ENCODE data around the gene GALNT4.

Gene GALNT4

GRCh38 chr12:89523393-89523792 is 1.2 kb downstream of the GALNT4 start:
- DNase-seq (ENCODE audit: low spot score) = no peak
- peaks cover 0 to 29% of the 10 kb centered on the region in 2 donors for H3K36me3 ChIP-seq (replicated peaks in 1 of 2; ENCODE audit: control insufficient read depth in 2 of 2, insufficient read depth in 2 of 2, low read length in 2 of 2)
- no peak overlapping the region for H3K14ac ChIP-seq (ENCODE audit: low read length)
- no peak overlapping the region for H3K4ac ChIP-seq (ENCODE audit: low read length)
- no peak overlapping the region for H4K91ac ChIP-seq (ENCODE audit: low read depth, low read length, poor library complexity)
- H3K27me3 ChIP-seq (ENCODE audit: control insufficient read depth in 3 of 3, insufficient read depth in 3 of 3, low read depth in 1 of 3, low read length in 3 of 3) = no peaks in the 10 kb centered on the region
- no peak overlapping the region for H4K8ac ChIP-seq (ENCODE audit: low read depth, low read length)
- no peak overlapping the region for H3K23ac ChIP-seq (ENCODE audit: low read depth, low read length, poor library complexity)
- H2BK15ac ChIP-seq (ENCODE audit: low read length) = no peak overlapping the region
- H2BK12ac ChIP-seq (ENCODE audit: low read length) = no peak overlapping the region
- H2BK120ac ChIP-seq (ENCODE audit: low read depth, low read length) = no peak overlapping the region
- peaks cover 0 to 5% of the 10 kb centered on the region in 2 donors for H3K4me1 ChIP-seq (ENCODE audit: control insufficient read depth in 2 of 2, insufficient read depth in 1 of 2, low read depth in 1 of 2, low read length in 2 of 2)
- no peak overlapping the region for H3K18ac ChIP-seq (ENCODE audit: low read length)
- no peak overlapping the region for H3K9ac ChIP-seq (ENCODE audit: low read depth, low read length, poor library complexity)
- H3K4me3 ChIP-seq (ENCODE audit: low read length in 2 of 2) = peak overlapping the region in 1 of 2 donors; percentile 78
- H2AFZ ChIP-seq (ENCODE audit: low read length) = no peak overlapping the region
- no peaks in the 10 kb centered on the region for H3K9me3 ChIP-seq (replicated peaks in 1 of 2; ENCODE audit: control insufficient read depth in 2 of 2, insufficient read depth in 1 of 2, low read depth in 1 of 2, low read length in 2 of 2)
- H3K27ac ChIP-seq (replicated peaks; ENCODE audit: low read length) = no peak overlapping the region
- H2AK5ac ChIP-seq (ENCODE audit: low read depth, low read length) = no peak overlapping the region
- no peak overlapping the region for H2BK5ac ChIP-seq (ENCODE audit: low read length)
- H3K4me2 ChIP-seq (ENCODE audit: insufficient read depth, low read length, poor library complexity, severe bottlenecking) = no peak overlapping the region
- H3K79me1 ChIP-seq (ENCODE audit: low read depth, low read length) = peaks cover 3% of the 10 kb centered on the region
- no CpG with 5 or more reads among the region's 8 CpGs for WGBS, 2 donors (ENCODE audit: extremely low coverage in 2 of 2, insufficient read length in 2 of 2, insufficient replicate concordance in 1 of 2)

GRCh38 chr12:89521364-89522223 is 3.0 kb downstream of the GALNT4 start:
- no peak for DNase-seq (ENCODE audit: low spot score)
- H3K4me2 ChIP-seq (ENCODE audit: insufficient read depth, low read length, poor library complexity, severe bottlenecking) = no peak overlapping the region
- no peaks in the 10 kb centered on the region for H3K9me3 ChIP-seq (replicated peaks in 1 of 2; ENCODE audit: control insufficient read depth in 2 of 2, insufficient read depth in 1 of 2, low read depth in 1 of 2, low read length in 2 of 2)
- H2AFZ ChIP-seq (ENCODE audit: low read length) = no peak overlapping the region
- no peak overlapping the region for H3K18ac ChIP-seq (ENCODE audit: low read length)
- no peak overlapping the region for H3K23ac ChIP-seq (ENCODE audit: low read depth, low read length, poor library complexity)
- H2BK5ac ChIP-seq (ENCODE audit: low read length) = no peak overlapping the region
- H3K14ac ChIP-seq (ENCODE audit: low read length) = no peak overlapping the region
- H3K4me1 ChIP-seq (ENCODE audit: control insufficient read depth in 2 of 2, insufficient read depth in 1 of 2, low read depth in 1 of 2, low read length in 2 of 2) = peaks cover 0 to 5% of the 10 kb centered on the region in 2 donors
- H2BK12ac ChIP-seq (ENCODE audit: low read length) = no peak overlapping the region
- H3K9ac ChIP-seq (ENCODE audit: low read depth, low read length, poor library complexity) = no peak overlapping the region
- H2BK15ac ChIP-seq (ENCODE audit: low read length) = no peak overlapping the region
- H2AK5ac ChIP-seq (ENCODE audit: low read depth, low read length) = no peak overlapping the region
- H3K27me3 ChIP-seq (ENCODE audit: control insufficient read depth in 3 of 3, insufficient read depth in 3 of 3, low read depth in 1 of 3, low read length in 3 of 3) = no peaks in the 10 kb centered on the region
- WGBS, 2 donors (ENCODE audit: extremely low coverage in 2 of 2, insufficient read length in 2 of 2, insufficient replicate concordance in 1 of 2) = no CpG with 5 or more reads among the region's 7 CpGs
- peaks cover 3% of the 10 kb centered on the region for H3K79me1 ChIP-seq (ENCODE audit: low read depth, low read length)
- H4K8ac ChIP-seq (ENCODE audit: low read depth, low read length) = no peak overlapping the region
- no peak overlapping the region for H3K4me3 ChIP-seq (ENCODE audit: low read length in 2 of 2)
- H4K91ac ChIP-seq (ENCODE audit: low read depth, low read length, poor library complexity) = no peak overlapping the region
- H3K36me3 ChIP-seq (replicated peaks in 1 of 2; ENCODE audit: control insufficient read depth in 2 of 2, insufficient read depth in 2 of 2, low read length in 2 of 2) = peaks cover 0 to 29% of the 10 kb centered on the region in 2 donors
- no peak overlapping the region for H3K4ac ChIP-seq (ENCODE audit: low read length)
- no peak overlapping the region for H2BK120ac ChIP-seq (ENCODE audit: low read depth, low read length)
- no peak overlapping the region for H3K27ac ChIP-seq (replicated peaks; ENCODE audit: low read length)

- Histone ChIP-seq H3K27me3 (ENCODE audit: control insufficient read depth in 3 of 3, insufficient read depth in 3 of 3, low read depth in 1 of 3, low read length in 3 of 3) (no peaks in the 10 kb centered on the region), H3K18ac (ENCODE audit: low read length) (no peak overlapping the region), H3K4me3 (ENCODE audit: low read length in 2 of 2) (no peak overlapping the region), H3K23ac (ENCODE audit: low read depth, low read length, poor library complexity) (no peak overlapping the region), H3K9me3 (replicated peaks in 1 of 2; ENCODE audit: control insufficient read depth in 2 of 2, insufficient read depth in 1 of 2, low read depth in 1 of 2, low read length in 2 of 2) (no peaks in the 10 kb centered on the region), H2BK5ac (ENCODE audit: low read length) (no peak overlapping the region), H2BK15ac (ENCODE audit: low read length) (no peak overlapping the region), H2AFZ (ENCODE audit: low read length) (no peak overlapping the region), H3K4ac (ENCODE audit: low read length) (no peak overlapping the region), H2BK120ac (ENCODE audit: low read depth, low read length) (no peak overlapping the region), H4K91ac (ENCODE audit: low read depth, low read length, poor library complexity) (no peak overlapping the region), H3K4me2 (ENCODE audit: insufficient read depth, low read length, poor library complexity, severe bottlenecking) (no peak overlapping the region), H3K14ac (ENCODE audit: low read length) (no peak overlapping the region), H3K79me1 (ENCODE audit: low read depth, low read length) (no peaks in the 10 kb centered on the region), H3K9ac (ENCODE audit: low read depth, low read length, poor library complexity) (no peak overlapping the region), H3K4me1 (ENCODE audit: control insufficient read depth in 2 of 2, insufficient read depth in 1 of 2, low read depth in 1 of 2, low read length in 2 of 2) (no peaks in the 10 kb centered on the region), H3K36me3 (replicated peaks in 1 of 2; ENCODE audit: control insufficient read depth in 2 of 2, insufficient read depth in 2 of 2, low read length in 2 of 2) (peaks cover 0 to 15% of the 10 kb centered on the region in 2 donors), H3K27ac (replicated peaks; ENCODE audit: low read length) (no peak overlapping the region), H2AK5ac (ENCODE audit: low read depth, low read length) (no peak overlapping the region), H4K8ac (ENCODE audit: low read depth, low read length) (no peak overlapping the region), H2BK12ac (ENCODE audit: low read length) (no peak overlapping the region)
- DNase-seq (ENCODE audit: low spot score) = no peak
- no CpG with 5 or more reads among the region's 3 CpGs for WGBS, 2 donors (ENCODE audit: extremely low coverage in 2 of 2, insufficient read length in 2 of 2, insufficient replicate concordance in 1 of 2)
These were observed 6.9 kb downstream of the GALNT4 start for GRCh38 chr12:89517720-89518119.

- WGBS, 2 donors (ENCODE audit: extremely low coverage in 2 of 2, insufficient read length in 2 of 2, insufficient replicate concordance in 1 of 2) = no CpG with 5 or more reads among the region's 4 CpGs
- no peaks in the 10 kb centered on the region for H3K4me1 ChIP-seq (ENCODE audit: control insufficient read depth in 2 of 2, insufficient read depth in 1 of 2, low read depth in 1 of 2, low read length in 2 of 2)
These were observed 8.0 kb downstream of the GALNT4 start for GRCh38 chr12:89516633-89517032.

More at GRCh38 chr12:89516633-89517032, 8.0 kb downstream of the GALNT4 start:
- H2BK5ac ChIP-seq (ENCODE audit: low read length) = no peak overlapping the region
- H3K4me2 ChIP-seq (ENCODE audit: insufficient read depth, low read length, poor library complexity, severe bottlenecking) = no peak overlapping the region
- no peaks in the 10 kb centered on the region for H3K79me1 ChIP-seq (ENCODE audit: low read depth, low read length)
- H2BK120ac ChIP-seq (ENCODE audit: low read depth, low read length) = no peak overlapping the region
- H4K8ac ChIP-seq (ENCODE audit: low read depth, low read length) = no peak overlapping the region
- no peak overlapping the region for H3K14ac ChIP-seq (ENCODE audit: low read length)
- no peak for DNase-seq (ENCODE audit: low spot score)
- no peak overlapping the region for H4K91ac ChIP-seq (ENCODE audit: low read depth, low read length, poor library complexity)
- H3K36me3 ChIP-seq (replicated peaks in 1 of 2; ENCODE audit: control insufficient read depth in 2 of 2, insufficient read depth in 2 of 2, low read length in 2 of 2) = peaks cover 0 to 4% of the 10 kb centered on the region in 2 donors
- no peak overlapping the region for H3K23ac ChIP-seq (ENCODE audit: low read depth, low read length, poor library complexity)
- no peak overlapping the region for H3K27ac ChIP-seq (replicated peaks; ENCODE audit: low read length)
- H2AK5ac ChIP-seq (ENCODE audit: low read depth, low read length) = no peak overlapping the region
- no peak overlapping the region for H2BK15ac ChIP-seq (ENCODE audit: low read length)
- H2AFZ ChIP-seq (ENCODE audit: low read length) = no peak overlapping the region
- H3K27me3 ChIP-seq (ENCODE audit: control insufficient read depth in 3 of 3, insufficient read depth in 3 of 3, low read depth in 1 of 3, low read length in 3 of 3) = no peaks in the 10 kb centered on the region
- H3K9me3 ChIP-seq (replicated peaks in 1 of 2; ENCODE audit: control insufficient read depth in 2 of 2, insufficient read depth in 1 of 2, low read depth in 1 of 2, low read length in 2 of 2) = no peaks in the 10 kb centered on the region
- H2BK12ac ChIP-seq (ENCODE audit: low read length) = no peak overlapping the region
- no peak overlapping the region for H3K4me3 ChIP-seq (ENCODE audit: low read length in 2 of 2)
- no peak overlapping the region for H3K4ac ChIP-seq (ENCODE audit: low read length)
- H3K9ac ChIP-seq (ENCODE audit: low read depth, low read length, poor library complexity) = no peak overlapping the region
- no peak overlapping the region for H3K18ac ChIP-seq (ENCODE audit: low read length)

Measured in neuronal stem cell (in vitro differentiated cells).